GM12878 (cell line): ENCODE measurements around the gene AHNAK. TPM values are rescaled to one million over a fixed set of nuclear protein-coding genes. Genes with fewer than 3 reads are reported as not detected.

Source experiments
- ATAC-seq: fragments of 200-7000 bp; cut with Tn5 transposase; 3 replicates; pipeline ENCODE4 v1.9.1; 2020; ENCODE audit warnings: mild to moderate bottlenecking, moderate library complexity
- BruUV-seq: library from RNA; stranded (reverse); fragments of 400-500 nt; replicated peaks from 2 replicates; lab custom pipeline; 2021; lab: Mats Ljungman, UMichigan
- CTCF ChIA-PET: fragments of 300-600 bp; sonication (Branson Sonifier 250); formaldehyde crosslinking; extraction: SDS; loops from one replicate; lab custom pipeline; 2021; ENCODE audit warnings: inconsistent platforms; lab: Yijun Ruan, JAX
- POLR2A ChIA-PET: fragments of 350-600 bp; formaldehyde crosslinking; extraction: SDS; loops from one replicate; lab custom pipeline; 2021; ENCODE audit warnings: inconsistent platforms; lab: Charles Lee
- RAD21 ChIA-PET: fragments of 300-600 bp; sonication (Branson Sonifier 250); formaldehyde crosslinking; loops from one replicate; lab custom pipeline; 2023; ENCODE audit warnings: antibody characterized with exemption; ENCODE audit not compliant: unreplicated experiment; lab: Charles Lee
- SMC1A ChIA-PET: fragments of 300-600 bp; sonication (Branson Sonifier 250); formaldehyde crosslinking; loops from one replicate; lab custom pipeline; 2023; ENCODE audit not compliant: unreplicated experiment, uncharacterized antibody; lab: Charles Lee
- DNase-seq: peaks from one replicate; pipeline ENCODE4 v3.0.0-alpha.2; 2011; ENCODE audit warnings: low read depth, low spot score
- FAIRE-seq: peaks from 3 replicates; lab custom pipeline; 2011; peaks lifted over from hg19 to GRCh38; lab: Jason Lieb, UNC
- H2AFZ ChIP-seq: 2 replicates; pipeline ENCODE4 v1.6.0; 2011; ENCODE audit warnings: low read depth, low read length, control low read depth; ENCODE audit not compliant: control insufficient read depth
- H3K27ac ChIP-seq: 2 replicates; pipeline ENCODE4 v1.5.1; 2011; ENCODE audit warnings: control low read depth; ENCODE audit not compliant: control insufficient read depth, insufficient read depth
- H3K27me3 ChIP-seq, 2 experiments: replicated peaks in 1 of 2; 2 replicates each; pipeline versions ENCODE4 v1.6.0 to v1.6.1; 2011; ENCODE audit warnings: low read length in 1 of 2; ENCODE audit not compliant: control insufficient read depth in 2 of 2, insufficient read depth in 2 of 2
- H3K36me3 ChIP-seq, 2 experiments: 2 replicates each; pipeline ENCODE4 v1.5.1; 2011; ENCODE audit warnings: low read length in 1 of 2; ENCODE audit not compliant: control insufficient read depth in 2 of 2, insufficient read depth in 2 of 2
- H3K4me1 ChIP-seq: 2 replicates; pipeline ENCODE4 v1.6.1; 2011; ENCODE audit warnings: mild to moderate bottlenecking, low read length, moderate library complexity, mixed read lengths; ENCODE audit not compliant: control insufficient read depth, insufficient read depth
- H3K4me2 ChIP-seq: 2 replicates; pipeline ENCODE4 v1.6.0; 2011; ENCODE audit warnings: control low read depth; ENCODE audit not compliant: control insufficient read depth, insufficient read depth
- H3K4me3 ChIP-seq: fragments of 200-600 bp; sonication (generic); 2 replicates; pipeline ENCODE4 v1.5.1; 2016
- H3K79me2 ChIP-seq: 2 replicates; pipeline ENCODE4 v1.6.0; 2011; ENCODE audit warnings: low read length; ENCODE audit not compliant: control insufficient read depth, insufficient read depth
- H3K9ac ChIP-seq: 2 replicates; pipeline ENCODE4 v1.8.0; 2011; ENCODE audit warnings: low read length, control low read depth, mixed read lengths; ENCODE audit not compliant: control insufficient read depth, insufficient read depth
- H3K9me3 ChIP-seq: replicated peaks from 3 replicates; pipeline ENCODE4 v1.5.1; 2011; ENCODE audit warnings: mild to moderate bottlenecking, low read length; ENCODE audit not compliant: control insufficient read depth, insufficient read depth
- H4K20me1 ChIP-seq: 2 replicates; pipeline ENCODE4 v1.6.0; 2011; ENCODE audit not compliant: control insufficient read depth, insufficient read depth
- HDAC2 ChIP-seq: fragments of 200-600 bp; sonication (generic); IDR thresholded peaks from 2 replicates; pipeline ENCODE4 v1.6.1; 2017
- MLLT1 ChIP-seq: fragments of 450-650 bp; IDR thresholded peaks from 2 replicates; pipeline ENCODE4 v1.6.1; 2016; ENCODE audit warnings: mild to moderate bottlenecking
- whole genome bisulfite sequencing: methylation state at CpG from one replicate; pipeline ENCODE4 v1.1.6; 2016; ENCODE audit warnings: low lambda C conversion rate; ENCODE audit not compliant: insufficient replicate concordance, insufficient coverage; ENCODE audit errors: missing lambda C conversion rate; 5-methylcytosine and 5-hydroxymethylcytosine counted together
- in situ Hi-C: fragments of 300-500 bp; cut with MboI; formaldehyde crosslinking; loops from 9 replicates; pipeline ENCODE4 v1.14.3; 2018; ENCODE audit warnings: mixed read lengths
- intact Hi-C: fragments of 100-400 bp; cut with micrococcal nuclease; formaldehyde crosslinking; loops from one replicate; pipeline ENCODE4 v1.14.2; 2022; ENCODE audit not compliant: unreplicated experiment
- polyA plus RNA-seq, 11 experiments: library from polyadenylated mRNA; depleted of rRNA in 4 of 11; unstranded in 6 of 11; stranded (reverse) in 5 of 11; fragments of >200 nt; fragmentation: Nextera tagmentation in 4 of 11; fragmentation: Illumina TruSeq in 1 of 11; extraction: Ambion mirVana in 4 of 11; extraction: Trizol in 1 of 11; gene quantifications; 1 replicate in 1 of 11; 2 replicates in 10 of 11; pipeline versions ENCODE4 v1.2.1 to v1.2.3, GENCODE V29; 2011 to 2016; ENCODE audit warnings: inconsistent platforms in 2 of 11, missing spikeins in 2 of 11, low read depth in 1 of 11
- total RNA-seq, 4 experiments: library from RNA; depleted of rRNA in 3 of 4; stranded (reverse); fragments of >200 nt in 3 of 4; fragmentation: Illumina TruSeq in 1 of 4; extraction: Trizol in 1 of 4; gene quantifications; 2 replicates each; pipeline versions ENCODE4 v1.2.1 to v1.2.3, GENCODE V29; 2013 to 2021

Gene AHNAK
- total and polyA plus RNA-seq, 10 of the 15 experiments (the other 5 are each of a cell fraction or from before 2014, with no cell fraction given), result 0.76 to 90.3 (median 19.4) TPM

- POLR2A ChIA-PET, result interaction anchor here (0.5 to 10.3 kb wide), 16 partner anchors 12 to 787 kb away, joined by 3 to 188 read pairs (median 4); partner anchors contain the start of genes B3GAT3, C11orf98, CSKMT and EEF1G
- SMC1A ChIA-PET, result interaction anchor here (0.7 to 7.0 kb wide), 21 partner anchors 12 to 163 kb away, joined by 3 to 212 read pairs (median 4); partner anchors contain the start of genes C11orf98, CSKMT, EEF1G and TUT1
- Histone ChIP-seq H3K9ac (peak overlapping the region; percentile 51), H4K20me1 (no peaks in the 10 kb centered on the region; the same call in 1 of the 2 replicates), H3K9me3 (no peaks in the 10 kb centered on the region), H2AFZ (no peak overlapping the region), H3K36me3 (no peaks in the 10 kb centered on the region), H3K27ac (peak overlapping the region; percentile 65), H3K27me3 (no peaks in the 10 kb centered on the region; a peak in 2 of 4 replicates), H3K4me2 (peak overlapping the region; percentile 97), H3K4me3 (peak overlapping the region; percentile 84), H3K4me1 (peaks cover 69% of the 10 kb centered on the region), H3K79me2 (peaks cover 63% of the 10 kb centered on the region)
- WGBS, result 29% methylated on average over 22 of the region's 22 CpGs
- intact Hi-C loops (loop anchor here (5.0 kb wide), 1 partner anchor 102 kb away; no protein-coding TSS in a partner anchor), in situ Hi-C loops (no loop called here)
- TF ChIP-seq HDAC2 (no peak), MLLT1 (peak; percentile 48)
- CTCF ChIA-PET, result interaction anchor here (0.5 to 9.0 kb wide), 33 partner anchors 8 to 462 kb away, joined by 3 to 280 read pairs (median 6); partner anchors contain the start of genes B3GAT3, EEF1G, LRRN4CL and SCGB1A1
- no TSS peak for BruUV-seq
- no peak for FAIRE-seq
- DNase-seq, result no peak
- RAD21 ChIA-PET, result interaction anchor here (0.7 to 9.1 kb wide), 20 partner anchors 12 to 313 kb away, joined by 3 to 313 read pairs (median 11); partner anchors contain the start of genes C11orf98, CSKMT, EEF1G and HNRNPUL2
- no peak for ATAC-seq
Measured at GRCh38 chr11:62543680-62544444, 2.7 kb downstream of the AHNAK start.
